Measurements from ENCODE around the gene MAGEE1. TPM values are rescaled to one million over a fixed set of nuclear protein-coding genes. Genes with fewer than 3 reads are reported as not detected.

MAGEE1 gene, protein sequence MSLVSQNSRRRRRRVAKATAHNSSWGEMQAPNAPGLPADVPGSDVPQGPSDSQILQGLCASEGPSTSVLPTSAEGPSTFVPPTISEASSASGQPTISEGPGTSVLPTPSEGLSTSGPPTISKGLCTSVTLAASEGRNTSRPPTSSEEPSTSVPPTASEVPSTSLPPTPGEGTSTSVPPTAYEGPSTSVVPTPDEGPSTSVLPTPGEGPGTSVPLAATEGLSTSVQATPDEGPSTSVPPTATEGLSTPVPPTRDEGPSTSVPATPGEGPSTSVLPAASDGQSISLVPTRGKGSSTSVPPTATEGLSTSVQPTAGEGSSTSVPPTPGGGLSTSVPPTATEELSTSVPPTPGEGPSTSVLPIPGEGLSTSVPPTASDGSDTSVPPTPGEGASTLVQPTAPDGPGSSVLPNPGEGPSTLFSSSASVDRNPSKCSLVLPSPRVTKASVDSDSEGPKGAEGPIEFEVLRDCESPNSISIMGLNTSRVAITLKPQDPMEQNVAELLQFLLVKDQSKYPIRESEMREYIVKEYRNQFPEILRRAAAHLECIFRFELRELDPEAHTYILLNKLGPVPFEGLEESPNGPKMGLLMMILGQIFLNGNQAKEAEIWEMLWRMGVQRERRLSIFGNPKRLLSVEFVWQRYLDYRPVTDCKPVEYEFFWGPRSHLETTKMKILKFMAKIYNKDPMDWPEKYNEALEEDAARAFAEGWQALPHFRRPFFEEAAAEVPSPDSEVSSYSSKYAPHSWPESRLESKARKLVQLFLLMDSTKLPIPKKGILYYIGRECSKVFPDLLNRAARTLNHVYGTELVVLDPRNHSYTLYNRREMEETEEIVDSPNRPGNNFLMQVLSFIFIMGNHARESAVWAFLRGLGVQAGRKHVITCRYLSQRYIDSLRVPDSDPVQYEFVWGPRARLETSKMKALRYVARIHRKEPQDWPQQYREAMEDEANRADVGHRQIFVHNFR
- total RNA-seq: 1 to 10 TPM; 2.6 to 3.1 TPM
- long read RNA-seq, donor 1: 0 reads
- long read RNA-seq, donor 2: 0 reads

DNA sequence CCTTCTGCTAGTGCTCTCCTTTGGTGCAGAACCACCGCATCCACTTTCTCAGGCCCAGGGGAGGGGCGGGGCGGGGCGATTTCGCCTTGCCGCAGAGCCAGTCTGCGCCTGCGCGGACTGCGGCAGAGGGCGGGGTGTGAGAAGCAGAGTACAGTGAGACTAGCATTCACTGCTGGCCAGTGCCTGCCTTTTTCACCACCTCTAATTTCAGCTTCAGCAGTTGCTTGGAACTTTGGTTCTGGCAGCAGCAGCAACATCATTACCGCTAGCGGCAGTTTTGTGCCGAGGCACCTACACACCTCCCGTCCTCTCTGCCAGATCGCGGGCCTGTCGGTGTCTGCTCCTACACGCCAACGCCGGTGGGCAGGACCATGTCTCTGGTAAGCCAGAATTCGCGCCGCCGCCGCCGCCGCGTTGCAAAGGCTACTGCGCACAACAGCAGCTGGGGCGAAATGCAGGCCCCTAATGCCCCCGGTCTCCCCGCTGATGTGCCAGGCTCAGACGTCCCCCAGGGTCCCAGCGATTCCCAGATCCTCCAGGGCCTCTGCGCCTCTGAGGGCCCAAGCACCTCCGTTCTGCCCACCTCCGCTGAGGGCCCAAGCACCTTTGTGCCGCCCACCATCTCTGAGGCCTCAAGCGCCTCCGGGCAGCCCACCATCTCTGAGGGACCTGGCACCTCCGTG lies at the start of gene MAGEE1:
Gene MAGEE1 (plus strand): TSS at position 151 of the 683 bp plus-strand sequence. CDS start 221 bp downstream, at position 372.
- intact Hi-C loops (cut with DNase I): no loop called here
- DNase-seq (ENCODE audit: low spot score): peak; percentile 90

DNA sequence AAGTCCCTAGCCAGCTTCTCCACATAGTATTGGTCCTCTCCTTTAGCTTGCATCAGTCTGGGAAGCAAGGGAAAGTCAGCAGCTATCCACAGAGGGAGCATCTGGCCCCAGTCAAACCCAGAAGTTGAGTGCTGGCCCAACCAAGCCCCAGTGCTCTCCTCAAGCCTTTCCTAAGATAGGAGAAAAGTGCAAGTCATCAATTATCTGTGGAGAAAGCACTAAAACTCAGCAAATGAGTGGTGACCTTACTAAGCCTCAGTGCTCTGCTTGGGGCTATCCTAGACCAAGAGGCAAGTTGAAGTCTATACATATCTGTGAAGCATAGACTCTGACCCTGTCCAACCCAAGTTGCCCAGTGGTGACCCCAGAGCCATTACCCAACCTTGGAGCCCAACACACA lies 28.5 kb upstream of the MAGEE1 start:
- no peak for DNase-seq (ENCODE audit: low spot score)
- intact Hi-C loops (cut with DNase I): no loop called here

DNA sequence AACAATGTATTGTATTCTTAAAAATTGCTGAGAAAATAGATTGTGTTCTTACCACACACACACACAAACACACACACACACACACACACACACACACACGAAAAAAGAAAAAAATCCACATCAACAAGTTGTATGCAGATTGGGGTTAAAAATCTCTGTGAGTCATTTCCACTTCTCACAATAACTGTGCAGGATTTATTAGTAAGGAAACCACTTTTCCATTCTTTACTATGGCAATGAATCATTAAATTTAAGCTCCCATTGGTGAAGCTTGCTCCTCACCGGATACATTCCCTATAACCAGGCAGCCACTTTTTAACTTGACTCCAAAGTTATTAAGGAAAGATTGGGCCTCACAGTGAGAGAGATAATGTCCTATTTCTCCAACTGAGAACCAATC lies 19.7 kb upstream of the MAGEE1 start:
- intact Hi-C loops (cut with DNase I): no loop called here
- DNase-seq (ENCODE audit: low spot score): no peak

DNA sequence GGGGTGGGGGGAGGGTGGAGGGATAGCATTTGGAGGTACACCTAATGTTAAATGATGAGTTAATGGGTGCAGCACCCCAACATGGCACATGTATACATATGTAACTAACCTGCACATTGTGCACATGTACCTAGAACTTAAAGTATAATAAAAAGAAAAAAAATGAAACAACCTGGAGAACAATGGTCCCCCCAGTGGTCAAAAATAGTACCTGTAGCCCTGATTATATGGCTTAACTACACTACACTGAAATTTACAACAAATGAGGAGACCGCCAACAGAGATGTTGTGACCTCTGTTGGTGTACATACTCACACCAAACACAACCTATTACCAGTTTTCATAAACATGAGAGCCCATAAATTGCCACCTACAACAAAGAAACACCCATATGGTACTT lies 7.3 kb upstream of the MAGEE1 start:
- DNase-seq (ENCODE audit: low spot score): no peak
- intact Hi-C loops (cut with DNase I): no loop called here

DNA sequence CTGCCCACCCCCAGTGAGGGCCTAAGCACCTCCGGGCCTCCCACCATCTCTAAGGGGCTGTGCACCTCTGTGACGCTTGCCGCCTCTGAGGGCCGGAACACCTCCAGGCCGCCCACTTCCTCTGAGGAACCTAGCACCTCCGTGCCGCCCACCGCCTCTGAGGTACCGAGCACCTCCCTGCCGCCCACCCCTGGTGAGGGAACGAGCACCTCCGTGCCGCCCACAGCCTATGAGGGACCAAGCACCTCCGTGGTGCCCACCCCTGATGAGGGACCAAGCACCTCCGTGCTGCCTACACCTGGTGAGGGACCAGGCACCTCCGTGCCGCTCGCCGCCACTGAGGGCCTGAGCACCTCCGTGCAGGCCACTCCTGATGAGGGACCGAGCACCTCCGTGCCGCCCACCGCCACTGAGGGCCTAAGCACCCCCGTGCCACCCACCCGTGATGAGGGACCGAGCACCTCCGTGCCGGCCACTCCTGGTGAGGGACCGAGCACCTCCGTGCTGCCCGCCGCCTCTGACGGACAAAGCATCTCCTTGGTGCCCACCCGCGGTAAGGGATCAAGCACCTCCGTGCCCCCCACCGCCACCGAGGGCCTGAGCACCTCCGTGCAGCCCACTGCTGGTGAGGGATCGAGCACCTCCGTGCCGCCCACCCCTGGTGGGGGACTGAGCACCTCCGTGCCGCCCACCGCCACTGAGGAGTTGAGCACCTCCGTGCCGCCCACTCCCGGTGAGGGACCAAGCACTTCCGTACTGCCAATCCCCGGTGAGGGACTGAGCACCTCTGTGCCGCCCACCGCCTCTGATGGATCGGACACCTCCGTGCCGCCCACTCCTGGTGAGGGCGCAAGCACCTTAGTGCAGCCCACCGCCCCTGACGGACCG lies 977 bp downstream of the MAGEE1 start:
- intact Hi-C loops (cut with DNase I): no loop called here
- DNase-seq (ENCODE audit: low spot score): peak; percentile 79

DNA sequence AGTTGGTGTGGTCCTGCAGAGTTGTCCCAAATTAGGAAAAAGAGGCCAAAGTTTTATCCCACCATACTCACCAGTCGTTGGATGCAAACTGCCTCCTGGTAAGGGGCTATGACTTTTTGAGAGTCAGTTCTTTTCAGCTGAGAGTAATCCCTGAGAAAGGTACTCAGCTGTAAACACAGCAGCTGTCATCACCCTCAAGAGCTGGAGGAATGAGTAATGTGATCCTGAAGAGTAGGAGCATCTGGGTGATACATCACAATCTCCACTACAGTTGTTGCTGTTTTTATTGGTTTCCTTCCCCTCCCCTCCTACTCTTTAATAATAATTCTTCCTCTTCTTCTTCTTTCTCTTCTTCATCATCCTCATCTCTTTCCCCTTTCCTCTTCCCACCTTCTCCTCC lies 5.7 kb downstream of the MAGEE1 start:
- intact Hi-C loops (cut with DNase I): no loop called here

DNA sequence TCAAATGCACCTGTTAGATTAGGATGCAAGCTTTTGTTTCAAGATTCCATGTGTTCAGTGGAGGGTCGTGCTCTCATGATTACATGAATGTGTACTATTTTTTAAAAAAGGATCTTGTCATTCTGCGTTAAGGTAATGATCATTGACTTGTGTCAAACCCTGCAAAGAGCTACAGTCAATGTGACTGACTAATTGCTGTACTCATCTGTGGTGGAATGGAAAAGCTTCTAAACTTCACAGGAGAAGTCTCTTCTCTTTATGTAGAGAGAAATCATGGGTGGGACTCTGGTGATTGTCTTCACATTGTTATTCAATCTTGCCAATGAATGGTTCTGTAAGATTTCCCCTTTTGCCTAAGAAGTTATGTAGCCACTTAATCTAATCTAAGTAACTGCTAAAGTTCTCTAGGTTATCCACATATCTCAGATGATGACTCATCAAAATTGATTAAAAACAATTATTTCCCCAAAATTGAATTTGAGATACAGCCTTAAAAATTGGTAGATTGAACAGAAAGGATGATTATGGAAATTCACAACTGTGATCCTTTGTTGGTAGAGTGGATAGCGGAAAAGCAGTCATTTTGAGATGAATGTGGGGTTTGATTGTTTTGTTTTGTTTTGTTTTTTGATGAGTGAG lies 6.7 kb downstream of the MAGEE1 start:
- intact Hi-C loops (cut with DNase I): no loop called here

More for the DNA sequence above, 5.7 kb downstream of the MAGEE1 start:
- DNase-seq (ENCODE audit: low spot score): no peak

DNA sequence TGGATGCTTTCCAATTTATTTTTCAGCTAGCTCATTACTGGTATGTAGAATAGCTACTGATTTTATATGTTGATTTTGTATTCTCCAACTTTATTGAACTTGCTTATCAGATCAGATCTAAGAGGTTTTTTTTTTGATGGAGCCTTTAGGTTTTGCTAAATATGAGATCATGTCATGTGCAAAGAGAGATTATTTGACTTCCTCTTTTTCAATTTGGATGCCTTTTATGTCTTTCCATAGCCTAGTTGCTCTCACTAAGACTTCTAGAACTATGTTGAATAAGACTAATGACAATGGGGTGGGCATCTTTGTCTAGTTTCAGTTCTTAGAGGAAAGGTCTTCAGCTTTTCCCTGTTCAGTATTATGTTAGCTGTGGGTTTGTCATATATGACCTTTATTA lies 11.7 kb downstream of the MAGEE1 start:
- intact Hi-C loops (cut with DNase I): no loop called here
- no peak for DNase-seq (ENCODE audit: low spot score)

More for the DNA sequence above, 6.7 kb downstream of the MAGEE1 start:
- DNase-seq (ENCODE audit: low spot score): no peak

DNA sequence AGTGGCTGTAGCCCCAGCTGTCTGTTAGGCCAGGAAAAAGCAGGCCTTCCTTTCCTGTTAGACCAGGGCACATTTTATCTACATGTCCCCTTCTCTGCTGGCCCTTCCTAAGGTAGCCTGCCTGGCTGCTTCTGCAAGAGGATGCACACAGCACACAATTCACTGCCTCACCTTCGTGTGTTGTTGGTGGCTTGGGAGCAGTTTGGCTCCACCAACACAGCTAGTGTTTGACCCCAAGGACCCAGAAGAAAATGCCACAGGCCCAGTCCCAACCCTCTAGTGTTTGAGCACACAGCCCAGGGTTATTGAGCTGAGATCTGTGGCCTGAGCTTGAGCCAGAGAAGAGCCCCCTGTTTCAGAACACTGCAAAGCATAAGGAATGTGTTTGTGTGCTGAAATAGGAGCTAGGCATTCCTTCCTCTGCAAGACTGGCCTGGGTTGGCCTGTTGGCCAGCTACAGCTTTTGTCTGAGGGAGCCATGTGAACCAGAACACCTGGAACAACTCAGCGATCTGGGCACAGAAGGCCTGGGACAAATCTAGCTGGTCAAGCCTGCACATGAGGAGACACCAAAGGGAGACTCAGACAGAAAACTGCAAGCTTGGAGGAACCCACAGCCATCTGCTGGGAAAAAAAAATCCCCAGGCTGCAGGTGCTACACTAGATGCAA lies 26.4 kb downstream of the MAGEE1 start:
- intact Hi-C loops (cut with DNase I): no loop called here
- DNase-seq (ENCODE audit: low spot score): no peak

DNA sequence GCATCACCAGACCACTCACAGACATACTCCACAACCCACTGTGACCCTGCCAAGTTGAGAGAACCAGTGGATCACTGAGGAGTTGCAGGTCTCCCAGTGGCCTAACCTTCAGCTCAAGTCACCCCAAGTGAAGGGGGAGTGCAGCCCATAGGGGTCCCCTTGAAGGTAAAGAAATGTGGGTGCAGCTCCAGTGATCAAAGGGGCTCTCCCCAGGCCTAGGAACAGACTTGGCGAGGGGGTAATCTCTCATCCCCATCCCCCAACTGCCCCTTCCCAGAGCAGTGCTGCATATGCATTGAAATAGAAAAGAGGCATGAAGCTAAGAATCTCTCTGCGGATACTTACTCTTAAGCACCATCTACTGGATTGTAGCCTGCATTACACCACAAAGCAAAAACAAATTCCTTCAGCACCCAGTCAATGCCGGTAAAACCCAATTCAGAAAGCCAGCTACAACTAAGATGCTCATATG lies 27.0 kb downstream of the MAGEE1 start:
- intact Hi-C loops (cut with DNase I): no loop called here
- DNase-seq (ENCODE audit: low spot score): no peak

DNA sequence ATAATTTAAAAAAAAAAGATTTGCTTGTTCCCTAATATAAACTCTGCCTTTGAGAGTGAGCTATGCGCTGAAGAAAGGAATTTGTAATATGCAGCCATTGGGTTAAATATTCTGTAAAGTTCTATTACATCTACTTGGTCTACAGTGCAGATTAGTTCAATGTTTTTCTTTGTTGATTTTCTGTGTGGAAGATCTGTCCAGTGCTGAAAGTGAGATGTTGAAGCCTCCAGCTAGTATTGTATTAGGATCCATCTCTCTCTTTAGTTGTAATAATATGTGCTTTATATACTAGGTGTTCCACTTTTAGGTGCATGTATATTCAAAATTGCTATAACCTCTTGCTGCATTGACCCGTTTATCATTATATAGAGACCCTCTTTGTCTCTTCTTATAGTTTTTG lies 49.8 kb downstream of the MAGEE1 start:
- DNase-seq (ENCODE audit: low spot score): no peak
- intact Hi-C loops (cut with DNase I): no loop called here

Data from posterior vena cava (tissue), 2 donors.